ENCODE measurements around the gene ATL2. TPM values are rescaled to one million over a fixed set of nuclear protein-coding genes. Genes with fewer than 3 reads are reported as not detected.
"Not testable (repeated sequence)": the region's sequence is repeated elsewhere in the genome, so short reads cannot be mapped to it uniquely, and the experiment has no call there.

ATL2 gene
- total RNA-seq, 1 donor = 44.2 TPM

DNA sequence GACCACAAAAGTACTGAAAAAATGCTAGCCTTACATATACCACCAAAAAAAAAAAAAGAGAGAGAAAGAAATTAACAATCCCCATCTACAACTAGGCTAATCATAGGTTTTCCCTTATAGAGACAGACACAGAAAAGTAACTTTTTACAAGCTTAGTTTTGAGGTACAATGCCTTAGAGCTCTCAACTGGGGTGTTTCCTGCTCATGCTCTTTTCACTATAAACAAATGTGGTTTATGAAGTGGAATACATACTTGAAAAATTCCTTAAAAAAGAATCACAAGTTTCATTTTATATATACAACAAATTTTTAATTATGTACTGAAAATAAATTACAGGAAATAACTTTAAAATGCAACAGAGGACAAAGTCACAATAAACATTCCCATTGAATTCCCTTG, 82.5 kb downstream of the ATL2 start:
- H3K4me3 ChIP-seq (ENCODE audit: low read depth, low read length) = no peak overlapping the region
- DNase-seq (ENCODE audit: low read depth) = no peak
- TF ChIP-seq, protein P1, sequence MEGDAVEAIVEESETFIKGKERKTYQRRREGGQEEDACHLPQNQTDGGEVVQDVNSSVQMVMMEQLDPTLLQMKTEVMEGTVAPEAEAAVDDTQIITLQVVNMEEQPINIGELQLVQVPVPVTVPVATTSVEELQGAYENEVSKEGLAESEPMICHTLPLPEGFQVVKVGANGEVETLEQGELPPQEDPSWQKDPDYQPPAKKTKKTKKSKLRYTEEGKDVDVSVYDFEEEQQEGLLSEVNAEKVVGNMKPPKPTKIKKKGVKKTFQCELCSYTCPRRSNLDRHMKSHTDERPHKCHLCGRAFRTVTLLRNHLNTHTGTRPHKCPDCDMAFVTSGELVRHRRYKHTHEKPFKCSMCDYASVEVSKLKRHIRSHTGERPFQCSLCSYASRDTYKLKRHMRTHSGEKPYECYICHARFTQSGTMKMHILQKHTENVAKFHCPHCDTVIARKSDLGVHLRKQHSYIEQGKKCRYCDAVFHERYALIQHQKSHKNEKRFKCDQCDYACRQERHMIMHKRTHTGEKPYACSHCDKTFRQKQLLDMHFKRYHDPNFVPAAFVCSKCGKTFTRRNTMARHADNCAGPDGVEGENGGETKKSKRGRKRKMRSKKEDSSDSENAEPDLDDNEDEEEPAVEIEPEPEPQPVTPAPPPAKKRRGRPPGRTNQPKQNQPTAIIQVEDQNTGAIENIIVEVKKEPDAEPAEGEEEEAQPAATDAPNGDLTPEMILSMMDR (IDR thresholded peaks at IDR 0.05; ENCODE audit: insufficient read depth, low read length) = no peak

DNA sequence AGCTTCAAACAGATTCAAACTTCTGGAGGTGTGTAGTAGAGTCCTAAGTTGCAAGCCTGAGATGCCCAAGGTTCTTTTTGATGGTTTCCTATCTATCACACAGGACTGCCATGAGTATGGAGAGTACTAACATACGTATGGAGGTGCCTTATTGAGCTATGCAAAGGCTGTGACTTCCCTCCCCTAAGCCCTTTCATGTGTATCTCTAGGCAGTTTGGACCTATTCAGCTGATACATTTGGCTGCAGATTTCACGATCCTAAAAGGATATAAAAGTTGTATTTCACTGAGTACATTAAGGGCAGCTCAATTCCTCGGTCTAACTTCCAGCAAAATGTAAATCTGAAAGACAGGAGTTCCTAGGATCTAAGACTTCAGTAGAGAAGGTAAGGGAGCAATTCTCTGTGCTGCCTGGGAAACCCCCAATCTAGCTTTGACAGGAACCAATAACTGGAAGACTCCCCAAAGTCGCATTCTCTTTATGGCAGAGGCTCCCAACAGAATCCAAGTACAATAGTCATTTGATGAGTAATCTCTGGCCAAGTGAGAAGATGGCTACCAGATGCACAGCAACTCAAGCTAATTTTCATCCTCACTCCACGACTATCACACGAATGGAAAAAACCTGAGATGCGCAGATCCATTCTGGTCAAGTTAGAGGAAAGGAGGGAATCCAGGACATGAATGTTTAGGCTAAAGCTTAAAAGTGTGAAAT, 83.8 kb downstream of the ATL2 start:
- TF ChIP-seq, protein P1 (IDR thresholded peaks at IDR 0.05; ENCODE audit: insufficient read depth, low read length) = no peak
- DNase-seq (ENCODE audit: low read depth) = no peak
- H3K4me3 ChIP-seq (ENCODE audit: low read depth, low read length) = no peak overlapping the region

DNA sequence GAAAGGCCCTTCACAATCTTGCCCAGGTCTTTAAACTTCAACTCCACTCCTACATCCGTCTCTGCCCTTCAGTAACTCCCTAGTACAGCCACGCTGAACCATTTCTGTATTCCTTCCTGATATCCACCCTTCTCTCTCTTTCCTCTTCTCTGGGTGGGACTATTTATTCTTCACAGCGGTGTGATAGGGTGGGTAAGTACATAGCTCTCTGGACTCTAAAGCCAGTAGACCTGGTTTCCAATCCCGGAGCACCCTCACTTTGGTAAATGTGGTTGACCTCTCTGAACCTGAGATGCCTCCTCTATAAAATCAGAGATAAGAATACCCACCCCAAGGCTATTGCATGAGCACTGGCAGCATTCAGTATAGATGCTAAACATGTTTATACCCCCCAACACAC, 86.7 kb downstream of the ATL2 start:
- TF ChIP-seq, protein P1 (IDR thresholded peaks at IDR 0.05; ENCODE audit: insufficient read depth, low read length) = no peak
- H3K4me3 ChIP-seq (ENCODE audit: low read depth, low read length) = no peak overlapping the region
- no peak for DNase-seq (ENCODE audit: low read depth)

DNA sequence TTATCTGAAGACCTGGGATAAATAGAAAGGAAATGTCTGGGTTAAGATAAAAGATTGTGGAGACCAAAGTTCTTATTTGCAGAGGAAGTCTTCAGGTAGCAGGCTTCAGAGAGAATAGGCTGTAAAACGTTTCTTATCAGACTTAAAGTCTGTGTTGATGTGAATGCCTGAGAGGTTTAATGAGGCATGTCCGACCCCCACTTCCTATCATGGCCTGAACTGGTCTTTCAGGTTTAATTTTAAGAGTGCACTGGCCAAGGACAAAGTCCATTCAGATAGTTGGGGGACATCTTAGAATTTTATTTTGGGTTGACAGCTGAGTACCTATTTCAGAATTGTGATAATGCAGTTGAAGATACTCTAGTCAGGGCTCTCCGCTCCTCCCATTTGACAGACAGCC, 92.1 kb downstream of the ATL2 start:
- no peak overlapping the region for H3K4me3 ChIP-seq (ENCODE audit: low read depth, low read length)
- TF ChIP-seq, protein P1 (IDR thresholded peaks at IDR 0.05; ENCODE audit: insufficient read depth, low read length) = no peak
- DNase-seq (ENCODE audit: low read depth) = no peak

DNA sequence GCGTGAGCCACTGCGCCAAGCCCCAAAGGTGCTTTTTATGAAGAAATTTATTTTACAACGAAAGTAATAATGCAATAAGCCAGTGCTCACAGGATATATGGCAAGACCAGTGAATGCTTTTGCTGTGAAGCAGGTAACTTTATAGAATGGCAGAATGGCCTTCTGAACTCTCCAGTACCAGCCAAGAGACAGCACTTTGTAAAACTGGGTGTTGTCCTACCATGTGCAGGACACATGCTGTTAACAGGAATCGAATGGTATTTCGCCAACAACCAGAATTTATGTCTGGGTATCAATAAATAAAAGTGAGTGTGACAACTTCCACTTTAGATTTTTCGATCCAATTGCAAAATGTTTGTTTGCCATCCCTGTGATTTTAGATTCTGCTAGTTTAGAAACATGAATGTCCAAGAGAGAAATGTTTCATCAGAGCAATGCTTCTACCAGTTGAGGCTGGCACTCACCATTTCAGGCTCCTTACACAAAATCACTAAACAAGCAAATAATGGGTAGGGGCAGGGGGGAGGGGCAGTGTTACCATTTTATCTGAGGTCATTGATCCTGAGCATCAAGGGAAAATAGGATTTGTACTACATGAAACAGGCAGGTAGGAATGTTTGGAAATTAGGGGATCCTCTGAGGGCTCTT, 95.9 kb downstream of the ATL2 start:
- DNase-seq (ENCODE audit: low read depth) = no peak
- TF ChIP-seq, protein P1 (IDR thresholded peaks at IDR 0.05; ENCODE audit: insufficient read depth, low read length) = no peak
- H3K4me3 ChIP-seq (ENCODE audit: low read depth, low read length) = no peak overlapping the region

DNA sequence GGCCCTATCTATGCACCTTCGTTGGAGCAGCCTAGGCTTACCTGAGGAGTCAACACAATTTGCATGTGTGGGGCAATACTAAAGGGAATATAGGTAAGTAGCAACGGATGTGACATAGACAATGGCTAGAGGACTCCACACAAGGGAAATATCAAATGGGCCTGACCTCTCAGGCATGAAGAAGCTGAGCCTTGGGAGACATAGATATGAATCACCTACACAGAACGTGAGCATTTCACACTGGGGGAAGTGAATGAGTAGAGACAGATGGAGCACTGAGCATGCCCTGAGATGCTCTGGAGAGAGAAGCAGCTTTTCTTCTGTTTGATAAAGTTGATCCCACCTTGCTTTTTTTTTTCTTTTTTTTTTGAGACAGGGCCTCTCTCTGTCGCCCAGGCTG, 97.9 kb downstream of the ATL2 start:
- TF ChIP-seq, protein P1 (IDR thresholded peaks at IDR 0.05; ENCODE audit: insufficient read depth, low read length) = no peak
- H3K4me3 ChIP-seq (ENCODE audit: low read depth, low read length) = no peak overlapping the region
- DNase-seq (ENCODE audit: low read depth) = no peak

DNA sequence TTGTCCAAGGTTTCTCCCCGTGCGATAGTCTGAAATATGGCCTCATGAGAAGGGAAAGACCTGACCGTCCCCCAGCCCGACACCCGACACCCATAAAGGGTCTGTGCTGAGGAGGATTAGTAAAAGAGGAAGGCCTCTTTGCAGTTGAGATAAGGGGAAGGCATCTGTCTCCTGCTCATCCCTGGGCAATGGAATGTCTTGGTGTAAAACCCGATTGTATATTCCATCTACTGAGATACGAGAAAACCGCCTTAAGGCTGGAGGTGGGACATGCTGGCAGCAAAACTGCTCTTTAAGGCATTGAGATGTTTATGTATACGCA, 99.0 kb downstream of the ATL2 start:
- DNase-seq (ENCODE audit: low read depth) = not testable (repeated sequence)

More for the DNA sequence above, 99.0 kb downstream of the ATL2 start:
- not testable (repeated sequence) for H3K4me3 ChIP-seq (ENCODE audit: low read depth, low read length)

Data from fibroblast of the aortic adventitia (primary cell).